AG04450 (cell line): ENCODE data around the gene STX2. TPM values are rescaled to one million over a fixed set of nuclear protein-coding genes. Genes with fewer than 3 reads are reported as not detected.
"Not testable (repeated sequence)": the region's sequence is repeated elsewhere in the genome, so short reads cannot be mapped to it uniquely, and the experiment has no call there.

Source experiments
- CTCF ChIA-PET: fragments of 300-600, 350-600 bp; formaldehyde crosslinking; extraction: SDS; loops from one replicate; lab custom pipeline; 2022; ENCODE audit warnings: antibody characterized with exemption, inconsistent platforms; lab: Charles Lee
- POLR2A ChIA-PET: fragments of 350-600 bp; formaldehyde crosslinking; extraction: SDS; loops from one replicate; lab custom pipeline; 2021; ENCODE audit warnings: antibody characterized with exemption, inconsistent platforms; lab: Yijun Ruan, JAX
- DNase-seq: peaks from one replicate; pipeline ENCODE4 v3.0.0-alpha.2; 2011; ENCODE audit warnings: low read depth, low spot score
- H3K27ac ChIP-seq: one replicate; pipeline ENCODE4 v1.5.1; 2012; ENCODE audit warnings: low read depth, low read length, control low read depth
- H3K27me3 ChIP-seq: one replicate; pipeline ENCODE4 v1.6.0; 2012; ENCODE audit warnings: low read length; ENCODE audit not compliant: control insufficient read depth, insufficient read depth
- H3K4me3 ChIP-seq: 2 replicates; pipeline ENCODE4 v1.5.1; 2011; ENCODE audit warnings: mild to moderate bottlenecking, low read depth, low read length, control low read depth
- H3K9me3 ChIP-seq: 2 replicates; pipeline ENCODE4 v1.5.1; 2012; ENCODE audit warnings: low read length; ENCODE audit not compliant: control insufficient read depth, insufficient read depth
- polyA plus RNA-seq: library from polyadenylated mRNA; depleted of rRNA; stranded (reverse); fragments of >200 nt; gene quantifications from 2 replicates; pipeline ENCODE4 v1.2.3, GENCODE V29; 2011
- TF ChIP-seq, protein P1 (sequence below): IDR thresholded peaks from 2 replicates; pipeline ENCODE4 v1.5.1; 2011; ENCODE audit warnings: low read depth, low read length, control low read depth, inconsistent platforms

The STX2 gene
- polyA plus RNA-seq, 1 experiment: 42.8 TPM

DNA sequence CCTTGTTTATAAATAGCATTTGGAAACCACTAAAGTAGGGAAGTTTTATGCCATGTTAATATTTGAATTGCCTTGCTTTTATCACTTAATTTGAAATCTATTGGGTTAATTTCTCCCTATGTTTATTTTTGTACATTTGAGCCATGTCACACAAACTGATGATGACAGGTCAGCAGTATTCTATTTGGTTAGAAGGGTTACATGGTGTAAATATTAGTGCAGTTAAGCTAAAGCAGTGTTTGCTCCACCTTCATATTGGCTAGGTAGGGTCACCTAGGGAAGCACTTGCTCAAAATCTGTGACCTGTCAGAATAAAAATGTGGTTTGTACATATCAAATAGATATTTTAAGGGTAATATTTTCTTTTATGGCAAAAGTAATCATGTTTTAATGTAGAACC lies 37.2 kb upstream of the STX2 start:
- CTCF ChIA-PET: no interaction called here

DNA sequence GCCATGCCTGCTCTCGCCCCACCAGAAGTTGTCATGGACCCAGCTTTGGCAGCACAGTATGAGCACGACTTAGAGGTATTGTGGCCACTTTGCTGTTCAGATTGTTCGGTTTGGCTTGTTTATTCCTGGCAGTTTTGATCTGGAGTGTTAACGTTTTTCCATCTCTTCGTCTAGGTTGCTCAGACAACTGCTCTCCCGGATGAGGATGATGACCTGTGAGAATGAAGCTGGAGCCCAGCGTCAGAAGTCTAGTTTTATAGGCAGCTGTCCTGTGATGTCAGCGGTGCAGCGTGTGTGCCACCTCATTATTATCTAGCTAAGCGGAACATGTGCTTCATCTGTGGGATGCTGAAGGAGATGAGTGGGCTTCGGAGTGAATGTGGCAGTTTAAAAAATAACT lies 36.7 kb upstream of the STX2 start:
- DNase-seq, POLR2A ChIA-PET, H3K27ac ChIP-seq, H3K9me3 ChIP-seq, H3K4me3 ChIP-seq, H3K27me3 ChIP-seq, CTCF ChIA-PET: not testable (repeated sequence)

More for the DNA sequence above, 37.2 kb upstream of the STX2 start:
- Histone ChIP-seq H3K4me3 (no peak overlapping the region), H3K27ac (no peak overlapping the region), H3K27me3 (no peaks in the 10 kb centered on the region), H3K9me3 (no peaks in the 10 kb centered on the region; the same call in 1 of the 2 replicates)
- POLR2A ChIA-PET: no interaction called here
- TF ChIP-seq, protein P1, sequence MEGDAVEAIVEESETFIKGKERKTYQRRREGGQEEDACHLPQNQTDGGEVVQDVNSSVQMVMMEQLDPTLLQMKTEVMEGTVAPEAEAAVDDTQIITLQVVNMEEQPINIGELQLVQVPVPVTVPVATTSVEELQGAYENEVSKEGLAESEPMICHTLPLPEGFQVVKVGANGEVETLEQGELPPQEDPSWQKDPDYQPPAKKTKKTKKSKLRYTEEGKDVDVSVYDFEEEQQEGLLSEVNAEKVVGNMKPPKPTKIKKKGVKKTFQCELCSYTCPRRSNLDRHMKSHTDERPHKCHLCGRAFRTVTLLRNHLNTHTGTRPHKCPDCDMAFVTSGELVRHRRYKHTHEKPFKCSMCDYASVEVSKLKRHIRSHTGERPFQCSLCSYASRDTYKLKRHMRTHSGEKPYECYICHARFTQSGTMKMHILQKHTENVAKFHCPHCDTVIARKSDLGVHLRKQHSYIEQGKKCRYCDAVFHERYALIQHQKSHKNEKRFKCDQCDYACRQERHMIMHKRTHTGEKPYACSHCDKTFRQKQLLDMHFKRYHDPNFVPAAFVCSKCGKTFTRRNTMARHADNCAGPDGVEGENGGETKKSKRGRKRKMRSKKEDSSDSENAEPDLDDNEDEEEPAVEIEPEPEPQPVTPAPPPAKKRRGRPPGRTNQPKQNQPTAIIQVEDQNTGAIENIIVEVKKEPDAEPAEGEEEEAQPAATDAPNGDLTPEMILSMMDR: no peak
- DNase-seq: no peak

DNA sequence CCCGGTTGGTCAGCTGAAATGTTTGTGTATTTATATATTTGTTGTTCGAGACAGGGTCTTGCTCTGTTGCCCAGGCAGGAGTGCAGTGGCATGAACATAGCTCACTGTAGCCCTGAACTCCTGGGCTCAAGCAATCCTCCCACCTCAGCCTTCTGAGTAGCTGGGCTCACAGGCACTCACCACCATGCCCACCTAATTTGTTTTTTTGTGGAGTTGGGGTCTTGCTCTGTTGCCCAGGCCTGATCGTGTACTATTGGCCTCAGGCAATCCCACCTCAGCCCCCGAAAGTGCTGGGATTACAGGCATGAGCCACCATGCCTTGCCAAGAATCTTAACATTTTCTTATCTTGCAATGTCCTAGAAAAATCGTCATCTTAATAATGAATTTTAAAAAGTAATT lies 36.1 kb upstream of the STX2 start:
- Histone ChIP-seq H3K27ac (no peak overlapping the region), H3K4me3 (no peak overlapping the region), H3K27me3 (no peaks in the 10 kb centered on the region), H3K9me3 (no peaks in the 10 kb centered on the region; the same call in 1 of the 2 replicates)
- TF ChIP-seq, protein P1: no peak
- ChIA-PET CTCF (no interaction called here), POLR2A (interaction anchor here (2.2 kb wide), 1 partner anchor 37 kb away, joined by 5 read pairs; no protein-coding TSS in a partner anchor)
- DNase-seq: no peak

DNA sequence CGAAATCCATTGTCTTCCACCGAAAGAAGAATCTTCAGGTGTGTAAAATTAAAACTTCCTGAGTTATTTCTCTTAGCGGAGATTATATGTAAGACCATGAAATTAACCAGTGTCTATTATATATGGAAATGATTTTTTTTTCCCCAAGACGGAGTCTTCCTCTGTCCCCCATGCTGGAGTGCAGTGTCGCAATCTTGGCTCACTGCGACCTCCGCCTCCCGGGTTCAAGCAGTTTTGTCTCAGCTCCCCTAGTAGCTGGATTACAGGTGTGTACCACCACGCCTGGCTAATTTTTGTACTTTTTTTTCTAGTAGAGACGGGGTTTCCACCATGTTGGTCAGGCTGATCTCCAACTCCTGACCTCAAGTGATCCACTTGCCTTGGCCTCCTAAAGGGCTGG lies 35.6 kb upstream of the STX2 start:
- H3K27me3 ChIP-seq: no peaks in the 10 kb centered on the region
- DNase-seq: no peak
- CTCF ChIA-PET: no interaction called here
- TF ChIP-seq, protein P1: no peak
- no peaks in the 10 kb centered on the region; the same call in 1 of the 2 replicates for H3K9me3 ChIP-seq
- no peak overlapping the region for H3K4me3 ChIP-seq
- POLR2A ChIA-PET: interaction anchor here (2.2 kb wide), 1 partner anchor 37 kb away, joined by 5 read pairs; no protein-coding TSS in a partner anchor
- no peak overlapping the region for H3K27ac ChIP-seq

DNA sequence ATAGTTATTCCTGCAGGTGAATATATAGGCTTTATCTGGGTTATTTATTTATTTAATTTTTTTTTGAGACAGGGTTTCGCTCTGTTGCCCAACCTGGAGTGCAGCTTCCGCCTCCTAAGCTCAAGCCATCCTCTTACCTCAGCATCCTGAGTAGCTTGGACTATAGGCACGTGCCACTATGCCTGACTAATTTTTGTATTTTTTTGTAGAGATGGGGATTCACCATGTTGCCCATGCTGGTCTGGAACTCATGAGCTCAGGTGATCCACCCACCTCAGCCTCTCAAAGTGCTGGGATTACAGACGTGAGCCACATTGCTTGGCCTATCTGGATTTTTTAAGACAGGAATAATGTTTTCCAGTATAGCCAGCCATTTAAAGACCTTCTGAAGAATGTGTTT lies 34.8 kb upstream of the STX2 start:
- Histone ChIP-seq H3K27ac (no peak overlapping the region), H3K4me3 (no peak overlapping the region), H3K9me3 (no peaks in the 10 kb centered on the region; the same call in 1 of the 2 replicates), H3K27me3 (no peaks in the 10 kb centered on the region)
- DNase-seq: no peak
- TF ChIP-seq, protein P1: no peak
- POLR2A ChIA-PET: interaction anchor here (2.2 kb wide), 1 partner anchor 36 kb away, joined by 5 read pairs; no protein-coding TSS in a partner anchor
- CTCF ChIA-PET: no interaction called here
